Endothelial cell of umbilical vein (primary cell): ENCODE data around the gene RGS6. TPM values are rescaled to one million over a fixed set of nuclear protein-coding genes. Genes with fewer than 3 reads are reported as not detected.

Experiments
- BruUV-seq: library from RNA; stranded (reverse); fragments of 400-500 nt; replicated peaks from 2 replicates; lab custom pipeline; 2021; lab: Mats Ljungman, UMichigan
- CTCF ChIA-PET: fragments of 300-600, 350-600 bp; sonication (Branson Sonifier 250); formaldehyde crosslinking; loops from one replicate; lab custom pipeline; 2021; ENCODE audit warnings: antibody characterized with exemption, inconsistent platforms; lab: Charles Lee
- POLR2A ChIA-PET: fragments of 300-600, 350-600 bp; sonication (Branson Sonifier 250); formaldehyde crosslinking; loops from one replicate; lab custom pipeline; 2021; ENCODE audit warnings: antibody characterized with exemption, inconsistent platforms; lab: Charles Lee
- DNase-seq: peaks from one replicate; pipeline ENCODE4 v3.0.0-alpha.2; 2011; ENCODE audit warnings: low read depth, low spot score
- FAIRE-seq: peaks from 2 replicates; lab custom pipeline; 2011; peaks lifted over from hg19 to GRCh38; lab: Jason Lieb, UNC
- H2AFZ ChIP-seq: 2 replicates; pipeline ENCODE4 v1.6.0; 2012; ENCODE audit warnings: low read depth, low read length, control low read depth, inconsistent platforms
- H3K27ac ChIP-seq: 2 replicates; pipeline ENCODE4 v1.5.1; 2011; ENCODE audit warnings: low read depth, mild to moderate bottlenecking, control low read depth, low read length, moderate library complexity; ENCODE audit not compliant: insufficient read depth
- H3K27me3 ChIP-seq, 2 experiments: 2 replicates each; pipeline versions ENCODE4 v1.6.0 to v1.6.1; 2011; ENCODE audit warnings: low read length in 2 of 2, mixed read lengths in 1 of 2; ENCODE audit not compliant: control insufficient read depth in 2 of 2, insufficient read depth in 2 of 2
- H3K36me3 ChIP-seq, 2 experiments: 2 replicates in 1 of 2; 3 replicates in 1 of 2; pipeline ENCODE4 v1.5.1; 2011; ENCODE audit warnings: low read length in 2 of 2, mild to moderate bottlenecking in 1 of 2, moderate library complexity in 1 of 2; ENCODE audit not compliant: control insufficient read depth in 2 of 2, insufficient read depth in 2 of 2; ENCODE audit errors: extremely low read depth in 1 of 2
- H3K4me1 ChIP-seq: 3 replicates; pipeline ENCODE4 v1.5.1; 2011; ENCODE audit warnings: mild to moderate bottlenecking, low read length; ENCODE audit not compliant: control insufficient read depth, insufficient read depth; ENCODE audit errors: extremely low read depth
- H3K4me2 ChIP-seq: 2 replicates; pipeline ENCODE4 v1.6.1; 2011; ENCODE audit warnings: low read length, control low read depth, mixed read lengths; ENCODE audit not compliant: insufficient read depth
- H3K4me3 ChIP-seq, 3 experiments: fragments of 200-600 bp in 1 of 3; sonication (generic), shearing (Covaris generic) in 1 of 3; replicated peaks in 1 of 3; 2 replicates each; pipeline ENCODE4 v1.5.1; 2011 to 2016; ENCODE audit warnings: control low read depth in 3 of 3, low read length in 3 of 3, mild to moderate bottlenecking in 2 of 3, inconsistent platforms in 1 of 3, low read depth in 1 of 3, moderate library complexity in 1 of 3; ENCODE audit not compliant: insufficient read depth in 1 of 3
- H3K79me2 ChIP-seq: 2 replicates; pipeline ENCODE4 v1.6.0; 2012; ENCODE audit warnings: low read length, inconsistent platforms; ENCODE audit not compliant: control insufficient read depth, insufficient read depth
- H3K9ac ChIP-seq: replicated peaks from 2 replicates; pipeline ENCODE3; 2011; ENCODE audit warnings: low read length, control low read depth; ENCODE audit not compliant: insufficient read depth; ENCODE audit errors: extremely low read depth
- H3K9me1 ChIP-seq: replicated peaks from 3 replicates; pipeline ENCODE4 v1.6.0; 2011; ENCODE audit warnings: mild to moderate bottlenecking, low read length; ENCODE audit not compliant: control insufficient read depth, insufficient read depth; ENCODE audit errors: extremely low read depth
- H3K9me3 ChIP-seq: replicated peaks from 2 replicates; pipeline ENCODE4 v1.5.1; 2012; ENCODE audit warnings: low read length, inconsistent platforms; ENCODE audit not compliant: control insufficient read depth, insufficient read depth
- H4K20me1 ChIP-seq: replicated peaks from 2 replicates; pipeline ENCODE3; 2011; ENCODE audit warnings: mild to moderate bottlenecking, low read length; ENCODE audit not compliant: control insufficient read depth, insufficient read depth; ENCODE audit errors: extremely low read depth
- CTCF ChIP-seq, 2 donors: IDR thresholded peaks; 1 replicate in 1 of 2; 2 replicates in 1 of 2; pipeline ENCODE4 v1.5.1; 2011; ENCODE audit warnings: low read length in 2 of 2, mild to moderate bottlenecking in 2 of 2, moderate library complexity in 2 of 2, control low read depth in 1 of 2, inconsistent platforms in 1 of 2, low read depth in 1 of 2; ENCODE audit not compliant: insufficient read depth in 1 of 2; ENCODE audit errors: extremely low read depth in 1 of 2
- EZH2 ChIP-seq: IDR thresholded peaks from 2 replicates; pipeline ENCODE4 v1.6.1; 2012; ENCODE audit warnings: borderline replicate concordance, low read depth, mild to moderate bottlenecking, moderate library complexity, low read length, inconsistent platforms; ENCODE audit not compliant: severe bottlenecking
- FOS ChIP-seq: IDR thresholded peaks from 2 replicates; pipeline ENCODE4 v1.6.1; 2011; ENCODE audit warnings: mild to moderate bottlenecking, low read length, moderate library complexity, borderline replicate concordance; ENCODE audit not compliant: insufficient read depth
- GATA2 ChIP-seq: IDR thresholded peaks from 2 replicates; pipeline ENCODE4 v1.7.0; 2011; ENCODE audit warnings: low read depth, mild to moderate bottlenecking, moderate library complexity, mixed read lengths, low read length; ENCODE audit not compliant: insufficient read length, insufficient read depth
- JUN ChIP-seq: IDR thresholded peaks from 2 replicates; pipeline ENCODE4 v1.6.1; 2011; ENCODE audit warnings: borderline replicate concordance, low read depth; ENCODE audit not compliant: insufficient read length, insufficient read depth
- MYC ChIP-seq: IDR thresholded peaks from one replicate; pipeline ENCODE4 v1.6.1; 2011; ENCODE audit warnings: mild to moderate bottlenecking, low read depth, low read length
- POLR2A ChIP-seq: IDR thresholded peaks from 2 replicates; pipeline ENCODE4 v1.6.1; 2012; ENCODE audit warnings: low read depth, mild to moderate bottlenecking, control low read depth, low read length
- POLR2AphosphoS5 ChIP-seq: IDR thresholded peaks from 2 replicates; pipeline ENCODE4 v1.6.1; 2012; ENCODE audit warnings: low read depth, mild to moderate bottlenecking, control low read depth, low read length, moderate library complexity; ENCODE audit not compliant: insufficient read depth
- dilution Hi-C: fragments of 300-500 bp; cut with MboI; formaldehyde crosslinking; loops from one replicate; pipeline ENCODE4 v1.15.0; 2019; ENCODE audit warnings: low sequenced_read_pairs; ENCODE audit not compliant: extremely low pct_ligation_motif_present
- intact Hi-C: fragments of 100-400 bp; cut with micrococcal nuclease; formaldehyde crosslinking; loops from one replicate; pipeline ENCODE4 v1.10.0; 2022
- polyA plus RNA-seq, 4 experiments: library from polyadenylated mRNA; depleted of rRNA in 3 of 4; stranded (reverse) in 3 of 4; unstranded in 1 of 4; fragments of >200 nt; gene quantifications; 2 replicates each; pipeline versions ENCODE4 v1.2.1 to v1.2.3, GENCODE V29; 2011 to 2012; ENCODE audit warnings: missing spikeins in 1 of 4
- total RNA-seq: library from RNA; stranded (reverse); gene quantifications from 2 replicates; pipeline ENCODE4 v1.2.3, GENCODE V29; 2021
- TF ChIP-seq, protein P1 (sequence below): IDR thresholded peaks from 2 replicates; pipeline ENCODE4 v1.6.1; 2011; ENCODE audit not compliant: insufficient read depth, insufficient read length

Gene RGS6
- total and polyA plus RNA-seq, 2 donors (not counting 3 experiments of a cell fraction or from before 2014, with no cell fraction given): not detected

DNA sequence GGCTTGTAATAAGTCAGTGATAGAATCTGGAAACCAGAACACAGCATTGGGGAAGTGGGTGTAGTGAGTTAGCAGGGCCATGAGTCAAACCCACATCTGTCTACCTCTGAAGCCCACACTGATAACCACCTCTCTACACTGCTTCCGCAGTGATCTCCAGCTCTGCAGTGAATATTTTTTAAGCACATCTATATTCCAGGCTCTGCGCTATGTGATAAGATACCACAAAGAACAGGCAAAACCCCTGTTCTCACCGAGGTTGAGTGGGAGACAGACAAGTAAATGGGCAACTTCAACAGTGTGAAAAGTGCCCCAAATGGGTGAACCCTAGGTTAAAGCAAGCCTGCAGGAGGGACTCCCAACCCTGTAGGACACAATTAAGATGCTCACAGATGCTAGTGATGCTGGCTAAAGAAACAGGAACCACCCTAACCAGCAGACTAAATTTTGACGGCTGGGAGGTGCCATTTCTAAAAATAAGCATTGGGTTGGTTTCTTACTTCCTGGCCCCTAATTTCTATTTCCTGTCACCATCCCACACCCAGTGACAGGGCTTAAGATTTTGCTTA, 586.7 kb downstream of the RGS6 start:
- H3K9me3 ChIP-seq: no peaks in the 10 kb centered on the region
- TF ChIP-seq GATA2: no peak
- TF ChIP-seq POLR2A: no peak
- TF ChIP-seq MYC: no peak
- TF ChIP-seq FOS: no peak
- no peak for TF ChIP-seq JUN
- TF ChIP-seq, protein P1, sequence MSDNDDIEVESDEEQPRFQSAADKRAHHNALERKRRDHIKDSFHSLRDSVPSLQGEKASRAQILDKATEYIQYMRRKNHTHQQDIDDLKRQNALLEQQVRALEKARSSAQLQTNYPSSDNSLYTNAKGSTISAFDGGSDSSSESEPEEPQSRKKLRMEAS: no peak
- no peak for TF ChIP-seq EZH2
- TF ChIP-seq POLR2AphosphoS5: no peak
- TF ChIP-seq CTCF (IDR thresholded peaks at IDR 0.05; ENCODE audit: extremely low read depth in 1 of 2, insufficient read depth in 1 of 2, low read depth in 1 of 2, low read length in 2 of 2): no peak
- no peaks in the 10 kb centered on the region for H3K36me3 ChIP-seq
- ChIA-PET CTCF (interaction anchor here (0.9 kb wide), 1 partner anchor 390 kb away, joined by 3 read pairs; no protein-coding TSS in a partner anchor), POLR2A (no interaction called here)
- no peak overlapping the region for H3K4me2 ChIP-seq
- H2AFZ ChIP-seq: no peak overlapping the region
- no peak overlapping the region for H3K4me3 ChIP-seq
- no peaks in the 10 kb centered on the region for H3K27me3 ChIP-seq
- H4K20me1 ChIP-seq: no peaks in the 10 kb centered on the region
- FAIRE-seq (no peak), DNase-seq (no peak)
- dilution Hi-C loops (no loop called here), intact Hi-C loops (loop anchor here (5.0 to 10.0 kb wide), 2 partner anchors 216 to 263 kb away; no protein-coding TSS in a partner anchor)
- no peaks in the 10 kb centered on the region for H3K79me2 ChIP-seq
- H3K9ac ChIP-seq: no peak overlapping the region
- H3K27ac ChIP-seq: no peak overlapping the region
- no TSS peak for BruUV-seq
- peaks cover 6% of the 10 kb centered on the region for H3K4me1 ChIP-seq
- H3K9me1 ChIP-seq: no peaks in the 10 kb centered on the region
